ENCODE results near the gene SPATA2L.
"Not testable (repeated sequence)": the region's sequence is repeated elsewhere in the genome, so short reads cannot be mapped to it uniquely, and the experiment has no call there.

The SPATA2L gene

GRCh38 chr16:89695875-89696669, 5.4 kb downstream of the SPATA2L start:
- peaks cover 42% of the 10 kb centered on the region for H3K36me3 ChIP-seq

GRCh38 chr16:89695086-89695874, 6.2 kb downstream of the SPATA2L start:
- H3K27me3 ChIP-seq: no peaks in the 10 kb centered on the region
- TF ChIP-seq CTCF (IDR thresholded peaks at IDR 0.05): no peak

More at GRCh38 chr16:89695875-89696669, 5.4 kb downstream of the SPATA2L start:
- TF ChIP-seq CTCF (IDR thresholded peaks at IDR 0.05): no peak
- Histone ChIP-seq H3K4me3 (ENCODE audit: low read depth in 1 of 2, low read length in 1 of 2) (no peak overlapping the region), H3K9me3 (no peaks in the 10 kb centered on the region), H3K27ac (no peak overlapping the region), H3K27me3 (no peaks in the 10 kb centered on the region), H3K4me1 (ENCODE audit: control insufficient read depth in 1 of 2, insufficient read depth in 1 of 2, low read depth in 1 of 2, low read length in 1 of 2) (peaks cover 13 to 14% of the 10 kb centered on the region in 2 experiments)

DNA sequence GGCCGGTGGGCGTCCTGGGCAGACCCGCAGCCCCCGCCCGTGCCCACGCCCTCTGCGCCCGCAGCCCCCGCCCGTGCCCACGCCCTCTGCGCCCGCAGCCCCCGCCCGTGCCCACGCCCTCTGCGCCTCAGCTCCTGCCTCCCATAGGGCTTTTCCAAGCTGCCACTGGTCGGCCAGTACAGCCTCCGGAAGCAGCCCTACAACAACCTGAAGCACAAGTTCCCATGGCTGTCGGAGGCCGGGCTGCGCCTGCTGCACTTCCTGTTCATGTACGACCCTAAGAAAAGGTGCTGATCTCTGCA, 6.8 kb downstream of the SPATA2L start:
- not testable (repeated sequence) for H3K4me1 ChIP-seq (ENCODE audit: control insufficient read depth in 1 of 2, insufficient read depth in 1 of 2, low read depth in 1 of 2, low read length in 1 of 2); H3K9me3 ChIP-seq; H3K4me3 ChIP-seq (ENCODE audit: low read depth in 1 of 2, low read length in 1 of 2); H3K27ac ChIP-seq; H3K27me3 ChIP-seq
- peaks cover 42% of the 10 kb centered on the region for H3K36me3 ChIP-seq

More at GRCh38 chr16:89695086-89695874, 6.2 kb downstream of the SPATA2L start:
- Histone ChIP-seq H3K27ac (no peak overlapping the region), H3K4me1 (ENCODE audit: control insufficient read depth in 1 of 2, insufficient read depth in 1 of 2, low read depth in 1 of 2, low read length in 1 of 2) (peaks cover 6 to 7% of the 10 kb centered on the region in 2 experiments), H3K9me3 (no peaks in the 10 kb centered on the region), H3K36me3 (peaks cover 42% of the 10 kb centered on the region), H3K4me3 (ENCODE audit: low read depth in 1 of 2, low read length in 1 of 2) (no peak overlapping the region)

DNA sequence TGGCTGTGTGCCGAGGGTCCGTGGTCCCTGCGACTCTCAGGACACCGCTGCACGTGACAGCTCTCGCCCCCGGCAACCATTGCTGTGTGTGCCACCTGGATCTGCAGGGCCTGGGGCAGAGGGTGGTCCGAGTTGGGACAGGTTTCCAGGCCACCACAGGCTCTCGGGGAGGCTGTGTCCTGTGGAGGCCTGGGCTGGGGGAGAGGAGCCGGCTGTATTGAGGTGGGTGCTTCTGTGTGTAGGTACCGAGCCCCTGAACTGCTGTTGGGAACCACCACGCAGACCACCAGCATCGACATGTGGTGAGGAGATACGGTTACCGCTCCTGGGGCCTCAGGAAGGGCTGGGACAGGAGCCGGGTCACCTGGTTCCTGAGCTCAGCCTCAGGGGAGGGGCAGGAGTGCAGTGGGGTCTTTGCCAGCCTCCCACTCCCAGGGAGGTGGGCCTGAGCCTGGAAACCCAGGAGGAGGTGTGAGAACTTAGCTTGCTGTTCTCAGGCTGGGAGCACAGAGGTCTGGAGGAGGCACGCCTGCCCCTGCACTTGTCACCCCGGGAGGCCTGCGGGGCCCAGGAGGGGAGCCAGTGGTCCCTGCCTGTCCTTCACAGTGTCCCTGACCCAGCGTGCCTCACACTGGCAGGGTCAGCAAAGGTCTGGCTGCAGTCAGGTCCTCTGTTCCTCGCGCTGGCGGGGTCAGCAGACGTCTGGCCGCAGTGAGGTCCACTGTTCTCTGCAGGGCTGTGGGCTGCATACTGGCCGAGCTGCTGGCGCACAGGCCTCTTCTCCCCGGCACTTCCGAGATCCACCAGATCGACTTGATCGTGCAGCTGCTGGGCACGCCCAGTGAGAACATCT, 7.3 kb downstream of the SPATA2L start:
- Histone ChIP-seq H3K27ac (no peak overlapping the region), H3K27me3 (no peaks in the 10 kb centered on the region), H3K4me1 (ENCODE audit: control insufficient read depth in 1 of 2, insufficient read depth in 1 of 2, low read depth in 1 of 2, low read length in 1 of 2) (no peaks in the 10 kb centered on the region), H3K9me3 (no peaks in the 10 kb centered on the region), H3K36me3 (peaks cover 42% of the 10 kb centered on the region), H3K4me3 (ENCODE audit: low read depth in 1 of 2, low read length in 1 of 2) (no peak overlapping the region)
- no peak for TF ChIP-seq CTCF (IDR thresholded peaks at IDR 0.05)

DNA sequence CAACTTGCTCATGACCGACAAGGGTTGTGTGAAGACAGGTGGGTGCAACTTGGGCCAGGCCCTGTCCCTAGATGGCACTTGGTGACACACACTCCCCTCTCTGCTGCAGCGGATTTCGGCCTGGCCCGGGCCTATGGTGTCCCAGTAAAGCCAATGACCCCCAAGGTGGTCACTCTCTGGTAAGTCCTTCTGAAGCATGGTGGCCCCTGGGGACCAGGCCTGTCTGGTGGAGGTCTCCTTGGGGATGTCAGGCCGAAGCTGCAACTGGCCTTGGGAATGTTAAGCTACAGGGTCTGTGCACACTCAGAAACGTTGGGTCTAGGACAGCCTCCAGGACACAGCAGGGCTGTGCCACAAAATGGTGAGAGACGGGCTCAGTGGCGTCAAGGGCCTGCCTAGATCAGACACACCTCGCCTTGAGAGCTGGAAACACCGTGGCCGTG, 8.2 kb downstream of the SPATA2L start:
- no peak overlapping the region for H3K27ac ChIP-seq
- H3K9me3 ChIP-seq: no peaks in the 10 kb centered on the region
- no peaks in the 10 kb centered on the region for H3K27me3 ChIP-seq
- H3K4me1 ChIP-seq (ENCODE audit: control insufficient read depth in 1 of 2, insufficient read depth in 1 of 2, low read depth in 1 of 2, low read length in 1 of 2): no peaks in the 10 kb centered on the region
- H3K36me3 ChIP-seq: peaks cover 42% of the 10 kb centered on the region
- no peak overlapping the region for H3K4me3 ChIP-seq (ENCODE audit: low read depth in 1 of 2, low read length in 1 of 2)
- TF ChIP-seq CTCF (IDR thresholded peaks at IDR 0.05): no peak
